Measurements from ENCODE around the gene KDM5A. TPM values are rescaled to one million over a fixed set of nuclear protein-coding genes. Genes with fewer than 3 reads are reported as not detected.
"Not testable (repeated sequence)": the region's sequence is repeated elsewhere in the genome, so short reads cannot be mapped to it uniquely, and the experiment has no call there.

Gene KDM5A
- 81.3 TPM for total RNA-seq

DNA sequence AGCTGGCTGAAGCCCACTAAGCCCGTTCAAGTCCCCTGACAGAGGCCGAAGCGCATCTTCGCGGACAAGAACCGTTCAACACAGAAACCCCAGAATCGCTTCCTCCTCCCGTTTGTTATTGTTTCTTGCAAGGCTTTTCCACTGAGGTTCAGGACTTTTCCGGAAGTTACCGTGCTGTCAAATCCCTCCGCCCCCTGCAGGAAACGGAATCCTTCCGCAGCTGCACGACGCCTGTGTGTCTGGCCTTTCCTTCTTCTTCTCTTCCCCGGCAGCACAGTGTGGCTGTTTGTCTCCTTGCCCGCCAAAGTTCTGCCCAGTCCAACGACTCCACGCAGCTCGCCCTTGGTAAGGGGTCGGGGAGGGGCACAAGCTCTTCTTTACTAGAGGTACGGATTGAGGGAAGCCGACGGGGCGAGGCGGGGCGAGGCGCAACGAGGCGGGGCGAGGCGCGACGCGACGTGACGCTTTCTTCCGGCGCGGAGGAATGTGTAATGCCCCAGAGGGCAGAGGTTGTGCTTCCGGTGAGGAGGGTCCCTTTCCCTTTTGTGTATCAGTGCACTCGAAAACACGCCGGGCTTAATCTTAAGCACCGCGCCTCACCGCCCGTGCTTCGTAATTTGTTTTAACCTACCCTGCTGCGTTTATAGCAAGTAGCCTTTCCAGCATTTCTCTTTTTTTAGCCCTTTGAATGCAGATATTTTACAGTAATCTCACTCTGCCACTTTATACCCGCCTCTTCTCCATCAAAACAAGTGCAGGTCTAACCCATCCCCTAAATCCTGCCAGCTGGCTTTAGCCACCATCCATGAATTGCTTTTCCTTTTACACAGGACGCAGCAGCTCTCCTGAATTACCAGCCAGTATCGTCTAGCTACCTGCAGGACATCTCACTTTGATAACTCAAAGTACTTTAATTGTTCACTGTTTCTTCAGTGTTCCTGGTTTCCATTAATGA, at the start of gene KDM5A:
Gene KDM5A (minus strand): TSS at position 179 of the 955 bp plus-strand sequence. CDS start 229 bp downstream, outside the sequence.
- DNase-seq (ENCODE audit: low spot score) (peak; percentile 94), ATAC-seq (peak; percentile 100)
- intact Hi-C loops (cut with DNase I) = no loop called here

- intact Hi-C loops (cut with DNase I); DNase-seq (ENCODE audit: low spot score); ATAC-seq: not testable (repeated sequence)
Observed at GRCh38 chr12:435737-436136, 46.6 kb upstream of the KDM5A start.

DNA sequence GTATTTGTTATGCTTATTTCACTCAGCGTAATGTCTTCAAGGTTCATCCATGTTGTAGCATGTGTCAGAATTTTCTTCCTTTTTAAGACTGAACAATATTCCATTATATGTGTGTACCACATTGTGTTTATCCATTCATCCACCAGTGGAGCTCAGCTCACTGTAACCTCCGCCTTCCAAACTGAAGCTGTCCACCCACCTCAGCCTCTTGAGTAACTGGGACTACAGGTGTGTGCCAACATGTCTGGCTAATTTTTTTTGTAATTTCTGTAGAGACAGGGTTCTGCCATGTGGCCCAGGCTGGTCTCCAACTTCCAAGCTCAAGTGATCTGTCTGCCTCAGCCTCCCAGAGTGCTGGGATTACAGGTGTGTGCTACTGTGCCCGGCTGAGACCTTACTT, 33.4 kb upstream of the KDM5A start:
- DNase-seq (ENCODE audit: low spot score) (no peak), ATAC-seq (no peak)
- intact Hi-C loops (cut with DNase I) = no loop called here

DNA sequence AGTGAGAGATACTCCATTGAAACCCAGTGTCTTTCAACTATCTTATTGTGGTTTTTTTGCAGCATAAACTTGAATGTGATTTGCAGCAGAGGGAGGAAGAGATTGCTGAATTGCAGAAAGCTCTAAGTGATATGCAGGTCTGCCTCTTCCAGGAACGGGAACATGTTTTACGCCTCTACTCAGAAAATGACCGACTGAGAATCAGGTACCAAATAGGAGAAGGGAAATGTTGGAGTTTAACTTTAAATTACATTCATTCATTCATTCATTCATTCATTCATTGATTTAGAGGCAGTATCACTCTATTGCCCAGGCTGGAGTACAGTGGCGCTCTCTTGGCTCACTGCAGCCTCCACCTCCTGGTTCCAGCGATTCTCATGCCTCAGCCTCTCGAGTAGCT, 29.3 kb upstream of the KDM5A start:
- intact Hi-C loops (cut with DNase I) = no loop called here
- no peak for ATAC-seq
- no peak for DNase-seq (ENCODE audit: low spot score)

- no peak for ATAC-seq
- intact Hi-C loops (cut with DNase I) = no loop called here
- DNase-seq (ENCODE audit: low spot score) = no peak
Observed at GRCh38 chr12:414859-415258, 25.7 kb upstream of the KDM5A start.

- intact Hi-C loops (cut with DNase I) = no loop called here
- no peak for ATAC-seq
- no peak for DNase-seq (ENCODE audit: low spot score)
Observed at GRCh38 chr12:402029-402389, 12.9 kb upstream of the KDM5A start.

DNA sequence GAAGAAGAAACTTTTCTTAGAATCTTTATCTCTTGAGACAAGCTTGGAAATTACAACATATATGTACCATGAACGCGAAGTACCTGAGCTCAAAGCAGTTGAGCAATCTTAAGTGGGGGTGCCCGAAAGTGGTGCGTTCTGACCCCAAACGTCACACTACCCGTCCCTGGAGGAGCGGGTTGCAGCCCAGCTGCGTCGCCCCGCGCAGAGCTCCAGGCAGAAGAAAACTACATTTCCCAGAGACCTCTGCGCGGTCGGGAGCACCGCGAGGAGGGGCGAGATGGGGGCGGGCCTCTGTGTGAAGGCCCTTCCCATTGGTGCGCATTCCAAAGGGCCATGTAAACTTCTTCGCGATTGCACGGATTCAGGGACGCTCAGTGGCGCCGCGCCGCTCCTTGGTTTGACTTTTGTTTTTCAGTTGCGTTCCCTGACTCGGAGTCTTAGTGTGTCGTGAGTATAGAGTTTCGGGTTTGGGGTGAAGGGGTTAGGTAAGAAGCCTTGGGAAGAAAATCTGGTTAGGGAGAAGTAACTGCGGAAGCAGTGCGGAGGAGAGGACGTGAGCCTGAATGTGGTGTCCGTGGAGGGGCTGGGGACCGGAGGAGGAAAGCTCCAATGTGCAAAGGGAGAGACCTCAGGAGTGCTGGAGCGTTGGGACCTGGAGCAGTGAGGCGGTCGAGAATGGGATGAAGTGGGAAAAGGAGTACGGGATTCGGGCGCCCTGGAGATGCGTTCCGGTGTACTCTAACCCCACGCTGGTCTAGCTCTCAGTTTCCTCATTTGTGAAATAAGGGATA, 12.3 kb upstream of the KDM5A start, which contains the start of gene CCDC77:
Gene CCDC77 (plus strand): TSS at position 410 of the 794 bp plus-strand sequence. CDS start 7,740 bp downstream, outside the sequence.
- intact Hi-C loops (cut with DNase I) = no loop called here
- peak; percentile 100 for ATAC-seq
- peak; percentile 93 for DNase-seq (ENCODE audit: low spot score)

GRCh38 chr12:400828-401227, 11.7 kb upstream of the KDM5A start:
- ATAC-seq (no peak), DNase-seq (ENCODE audit: low spot score) (no peak)
- intact Hi-C loops (cut with DNase I) = no loop called here

- no peak for DNase-seq (ENCODE audit: low spot score)
- ATAC-seq = peak; percentile 51
- intact Hi-C loops (cut with DNase I) = no loop called here
Observed at GRCh38 chr12:388541-389141, 479 bp downstream of the KDM5A start.

GRCh38 chr12:388012-388411, 1.1 kb downstream of the KDM5A start:
- ATAC-seq (no peak), DNase-seq (ENCODE audit: low spot score) (no peak)
- intact Hi-C loops (cut with DNase I) = no loop called here

- ATAC-seq = no peak
- DNase-seq (ENCODE audit: low spot score) = no peak
- intact Hi-C loops (cut with DNase I) = no loop called here
Observed at GRCh38 chr12:386651-387050, 2.5 kb downstream of the KDM5A start.

DNA sequence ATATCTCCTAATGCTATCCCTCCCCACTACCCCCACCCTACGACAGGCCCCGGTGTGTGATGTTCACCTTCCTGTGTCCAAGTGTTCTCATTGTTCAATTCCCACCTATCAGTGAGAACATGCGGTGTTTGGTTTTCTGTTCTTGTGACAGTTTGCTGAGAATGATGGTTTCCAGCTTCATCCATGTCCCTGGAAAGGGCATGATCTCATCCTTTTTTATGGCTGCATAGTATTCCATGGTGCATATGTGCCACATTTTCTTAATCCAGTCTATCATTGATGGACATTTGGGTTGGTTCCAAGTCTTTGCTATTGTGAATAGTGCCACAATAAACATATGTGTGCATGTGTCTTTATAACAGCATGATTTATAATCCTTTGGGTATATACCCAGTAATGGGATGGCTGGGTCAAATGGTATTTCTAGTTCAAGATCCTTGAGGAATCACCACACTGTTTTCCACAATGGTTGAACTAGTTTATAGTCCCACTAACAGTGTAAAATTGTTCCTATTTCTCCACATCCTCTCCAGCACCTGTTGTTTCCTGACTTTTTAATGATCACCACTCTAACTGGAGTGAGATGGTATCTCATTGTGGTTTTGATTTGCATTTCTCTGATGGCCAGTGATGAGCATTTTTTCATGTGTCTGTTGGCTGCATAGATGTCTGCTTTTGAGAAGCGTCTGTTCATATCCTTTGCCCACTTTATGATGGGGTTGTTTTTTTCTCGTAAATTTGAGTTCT, 18.2 kb downstream of the KDM5A start:
- DNase-seq (ENCODE audit: low spot score); intact Hi-C loops (cut with DNase I); ATAC-seq: not testable (repeated sequence)

- ATAC-seq (no peak), DNase-seq (ENCODE audit: low spot score) (no peak)
- intact Hi-C loops (cut with DNase I) = no loop called here
Observed at GRCh38 chr12:367972-368371, 21.1 kb downstream of the KDM5A start.

DNA sequence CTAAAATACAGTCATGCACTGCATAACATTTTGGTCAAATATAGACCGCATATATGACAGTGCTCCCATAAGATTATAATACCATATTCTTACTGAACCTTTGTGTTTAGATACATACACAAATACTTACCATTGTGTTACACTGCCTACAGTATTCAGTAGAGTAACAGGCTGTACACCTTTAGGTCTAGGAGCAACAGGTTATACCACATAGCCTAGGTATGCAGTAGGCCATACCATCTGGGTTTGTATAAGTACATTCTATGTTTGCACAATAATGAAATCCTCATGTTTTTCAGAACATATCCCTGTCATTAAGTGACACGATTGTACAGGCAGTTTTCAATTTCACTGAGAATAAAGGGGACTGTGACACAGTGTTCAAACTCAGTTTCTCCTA, 22.3 kb downstream of the KDM5A start:
- intact Hi-C loops (cut with DNase I) = no loop called here
- no peak for ATAC-seq
- DNase-seq (ENCODE audit: low spot score) = no peak

- no peak for DNase-seq (ENCODE audit: low spot score)
- no peak for ATAC-seq
Observed at GRCh38 chr12:359091-359490, 30.0 kb downstream of the KDM5A start.

GRCh38 chr12:356276-356988, 32.7 kb downstream of the KDM5A start:
- no peak for ATAC-seq
- DNase-seq (ENCODE audit: low spot score) = no peak
- intact Hi-C loops (cut with DNase I) = no loop called here

More at GRCh38 chr12:359091-359490, 30.0 kb downstream of the KDM5A start:
- intact Hi-C loops (cut with DNase I) = no loop called here

DNA sequence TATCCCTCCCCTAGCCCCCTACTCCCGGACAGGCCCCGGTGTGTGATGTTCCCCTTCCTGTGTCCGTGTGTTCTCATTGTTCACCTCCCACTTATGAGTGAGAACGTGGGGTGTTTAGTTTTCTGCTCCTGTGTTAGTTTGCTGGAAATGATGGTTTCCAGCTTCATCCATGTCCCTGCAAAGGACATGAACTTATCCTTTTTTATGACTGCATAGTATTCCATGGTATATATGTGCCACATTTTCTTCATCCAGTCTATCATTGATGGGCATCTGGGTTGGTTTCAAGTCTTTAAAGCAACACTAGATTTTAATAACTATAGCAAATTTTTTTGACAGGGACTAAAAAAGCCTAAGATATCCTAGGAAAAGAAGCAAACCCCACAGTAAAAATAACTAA, 37.9 kb downstream of the KDM5A start:
- DNase-seq (ENCODE audit: low spot score); ATAC-seq; intact Hi-C loops (cut with DNase I): not testable (repeated sequence)

DNA sequence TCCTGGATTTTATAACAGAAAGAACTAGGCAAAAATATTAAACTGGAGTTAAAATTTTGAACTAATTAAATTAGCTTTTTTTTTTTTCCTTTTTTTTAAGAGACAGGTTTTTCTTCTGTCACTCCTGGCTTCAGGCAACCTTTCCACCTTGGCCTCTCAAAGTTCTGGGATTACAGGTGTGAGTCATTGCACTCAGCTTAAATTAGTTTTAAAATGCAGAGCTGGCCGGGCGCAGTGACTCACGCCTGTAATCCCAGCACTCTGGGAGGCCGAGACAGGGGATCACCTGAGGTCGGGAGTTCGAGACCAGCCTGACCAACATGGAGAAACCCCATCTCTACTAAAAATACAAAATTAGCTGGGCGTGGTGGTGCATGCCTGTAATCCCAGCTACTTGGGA, 39.5 kb downstream of the KDM5A start:
- intact Hi-C loops (cut with DNase I); DNase-seq (ENCODE audit: low spot score); ATAC-seq: not testable (repeated sequence)
